Left ventricle myocardium inferior (tissue), 1 donor: ENCODE results near the gene DUSP2. TPM values are rescaled to one million over a fixed set of nuclear protein-coding genes. Genes with fewer than 3 reads are reported as not detected.

Source experiments
- DNase-seq: peaks from one replicate; pipeline ENCODE4 v3.0.0-alpha.2; 2020
- H3K27ac ChIP-seq: fragments of 200-600 bp; replicated peaks from 2 replicates; pipeline ENCODE4 v1.8.0; 2021
- H3K27me3 ChIP-seq: fragments of 200-600 bp; 2 replicates; pipeline ENCODE4 v1.8.0; 2021; ENCODE audit warnings: low read depth
- H3K36me3 ChIP-seq: fragments of 200-600 bp; 2 replicates; pipeline ENCODE4 v1.8.0; 2021
- H3K4me1 ChIP-seq: fragments of 200-600 bp; 2 replicates; pipeline ENCODE4 v1.8.0; 2021
- H3K4me3 ChIP-seq: fragments of 200-600 bp; 2 replicates; pipeline ENCODE4 v1.8.0; 2021; ENCODE audit warnings: mild to moderate bottlenecking, moderate library complexity
- H3K9me3 ChIP-seq: fragments of 200-600 bp; replicated peaks from 2 replicates; pipeline ENCODE4 v1.8.0; 2021
- intact Hi-C: fragments of 100-400 bp; cut with micrococcal nuclease; formaldehyde crosslinking; loops from one replicate; pipeline ENCODE4 v1.11.0; 2022
- long read RNA-seq: library from polyadenylated mRNA; unstranded; transcript quantifications from one replicate; pipeline ENCODE4 v2.0.0, GENCODE V29; 2021
- total RNA-seq: library from RNA; stranded (reverse); fragmentation: NEBNext Ultra II Directional; extraction: Animal tissue kit (Norgen Biotek cat#: 25700); gene quantifications from one replicate; pipeline ENCODE4 v1.2.1, GENCODE V29; 2021
- TF ChIP-seq, protein P1 (sequence below): fragments of 200-600 bp; IDR thresholded peaks from 2 replicates; pipeline ENCODE4 v1.8.0; 2021; ENCODE audit warnings: antibody characterized with exemption, mild to moderate bottlenecking, borderline replicate concordance
- donor health status: DM: no; HTN: yes; CAD: no; lungs with severe emphysema.

The DUSP2 gene, protein sequence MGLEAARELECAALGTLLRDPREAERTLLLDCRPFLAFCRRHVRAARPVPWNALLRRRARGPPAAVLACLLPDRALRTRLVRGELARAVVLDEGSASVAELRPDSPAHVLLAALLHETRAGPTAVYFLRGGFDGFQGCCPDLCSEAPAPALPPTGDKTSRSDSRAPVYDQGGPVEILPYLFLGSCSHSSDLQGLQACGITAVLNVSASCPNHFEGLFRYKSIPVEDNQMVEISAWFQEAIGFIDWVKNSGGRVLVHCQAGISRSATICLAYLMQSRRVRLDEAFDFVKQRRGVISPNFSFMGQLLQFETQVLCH
- 0.82 TPM for total RNA-seq
- long read RNA-seq, partial matches to known transcripts = 0 of 4 reads
- long read RNA-seq, other reads (novel, unspliced or antisense) = 0 of 4 reads

DNA sequence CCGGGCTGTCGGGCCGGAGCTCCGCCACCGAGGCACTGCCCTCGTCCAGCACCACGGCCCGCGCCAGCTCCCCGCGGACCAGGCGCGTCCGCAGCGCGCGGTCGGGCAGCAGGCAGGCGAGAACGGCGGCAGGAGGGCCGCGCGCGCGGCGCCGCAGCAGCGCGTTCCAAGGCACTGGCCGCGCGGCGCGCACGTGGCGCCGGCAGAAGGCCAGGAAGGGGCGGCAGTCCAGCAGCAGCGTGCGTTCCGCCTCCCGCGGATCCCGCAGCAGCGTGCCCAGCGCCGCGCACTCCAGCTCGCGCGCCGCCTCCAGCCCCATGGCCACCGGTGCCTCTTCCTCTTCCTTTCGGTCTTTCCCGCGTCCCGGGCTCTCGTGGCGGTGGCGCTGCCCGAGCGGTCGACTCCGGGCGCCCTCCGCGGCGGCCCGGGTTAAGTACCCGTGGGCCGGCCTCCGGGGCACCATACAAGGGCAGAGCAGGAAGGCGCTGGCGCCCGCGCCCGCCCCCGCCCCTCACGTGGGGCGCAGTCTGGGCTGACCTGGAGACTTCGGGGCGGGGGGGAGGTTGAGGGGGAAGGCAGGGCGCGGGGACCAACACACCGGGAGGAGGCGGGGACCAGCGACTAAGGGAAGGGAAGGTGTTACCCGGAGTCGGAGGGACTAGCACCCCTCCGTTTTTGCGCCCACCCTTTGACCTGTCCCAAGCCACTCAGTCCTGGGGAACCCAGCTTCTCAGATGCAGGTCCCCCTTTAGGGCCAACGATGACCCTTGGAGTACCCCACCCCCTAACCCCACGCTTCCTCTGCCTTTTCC is at the start of gene DUSP2:
TSS of gene DUSP2 (minus strand) at position 405 of the 812 bp plus-strand sequence. CDS start at position 319, 86 bp downstream.
- TF ChIP-seq, protein P1, sequence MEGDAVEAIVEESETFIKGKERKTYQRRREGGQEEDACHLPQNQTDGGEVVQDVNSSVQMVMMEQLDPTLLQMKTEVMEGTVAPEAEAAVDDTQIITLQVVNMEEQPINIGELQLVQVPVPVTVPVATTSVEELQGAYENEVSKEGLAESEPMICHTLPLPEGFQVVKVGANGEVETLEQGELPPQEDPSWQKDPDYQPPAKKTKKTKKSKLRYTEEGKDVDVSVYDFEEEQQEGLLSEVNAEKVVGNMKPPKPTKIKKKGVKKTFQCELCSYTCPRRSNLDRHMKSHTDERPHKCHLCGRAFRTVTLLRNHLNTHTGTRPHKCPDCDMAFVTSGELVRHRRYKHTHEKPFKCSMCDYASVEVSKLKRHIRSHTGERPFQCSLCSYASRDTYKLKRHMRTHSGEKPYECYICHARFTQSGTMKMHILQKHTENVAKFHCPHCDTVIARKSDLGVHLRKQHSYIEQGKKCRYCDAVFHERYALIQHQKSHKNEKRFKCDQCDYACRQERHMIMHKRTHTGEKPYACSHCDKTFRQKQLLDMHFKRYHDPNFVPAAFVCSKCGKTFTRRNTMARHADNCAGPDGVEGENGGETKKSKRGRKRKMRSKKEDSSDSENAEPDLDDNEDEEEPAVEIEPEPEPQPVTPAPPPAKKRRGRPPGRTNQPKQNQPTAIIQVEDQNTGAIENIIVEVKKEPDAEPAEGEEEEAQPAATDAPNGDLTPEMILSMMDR = no peak
- H3K4me3 ChIP-seq = peak within 1 kb of the TSS; percentile 65
- peak within 1 kb of the TSS; percentile 43 for H3K27ac ChIP-seq
- no peaks in the 10 kb centered on the region for H3K9me3 ChIP-seq
- intact Hi-C loops = no loop called here
- no peaks in the 10 kb centered on the region for H3K36me3 ChIP-seq
- DNase-seq = peak; percentile 74
- peaks cover 20% of the 10 kb centered on the region for H3K27me3 ChIP-seq
- H3K4me1 ChIP-seq = peaks cover 46% of the 10 kb centered on the region

DNA sequence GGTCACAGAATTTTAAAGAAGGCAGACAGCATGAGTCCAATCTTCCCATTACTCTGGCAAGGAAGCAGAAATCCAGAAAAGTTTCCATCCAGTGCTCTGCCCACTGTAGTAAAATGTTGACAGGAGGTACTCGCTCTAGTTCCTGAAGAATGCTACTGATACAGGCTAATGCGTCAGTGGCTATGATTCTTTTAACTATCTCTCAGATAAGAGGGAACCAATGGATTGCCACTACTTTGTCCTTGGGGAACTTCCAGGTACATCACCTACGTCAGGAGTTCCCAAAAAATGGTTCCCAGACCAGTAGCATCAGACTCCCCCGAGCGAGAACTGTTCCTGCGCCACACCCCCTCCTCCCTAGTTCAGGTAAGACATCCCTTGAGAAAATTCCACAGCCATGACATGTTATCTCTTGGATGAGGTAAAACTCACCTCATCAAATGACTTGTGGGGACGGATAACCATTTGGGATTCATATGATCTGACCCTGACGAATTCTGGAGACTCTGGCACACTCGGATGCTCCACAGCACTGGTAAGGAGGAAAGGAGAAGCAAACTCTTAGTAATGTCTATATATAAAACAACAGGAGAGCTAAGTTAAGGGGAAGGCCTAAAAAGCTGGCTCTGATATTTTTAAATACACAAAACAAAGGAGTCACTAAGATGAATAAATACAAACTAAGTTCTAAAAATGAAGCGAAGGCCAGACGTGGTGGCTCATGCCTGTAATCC is 46.9 kb upstream of the DUSP2 start:
- intact Hi-C loops = no loop called here
- Histone ChIP-seq H3K27ac (peak overlapping the region; percentile 70), H3K36me3 (peaks cover 80% of the 10 kb centered on the region)

DNA sequence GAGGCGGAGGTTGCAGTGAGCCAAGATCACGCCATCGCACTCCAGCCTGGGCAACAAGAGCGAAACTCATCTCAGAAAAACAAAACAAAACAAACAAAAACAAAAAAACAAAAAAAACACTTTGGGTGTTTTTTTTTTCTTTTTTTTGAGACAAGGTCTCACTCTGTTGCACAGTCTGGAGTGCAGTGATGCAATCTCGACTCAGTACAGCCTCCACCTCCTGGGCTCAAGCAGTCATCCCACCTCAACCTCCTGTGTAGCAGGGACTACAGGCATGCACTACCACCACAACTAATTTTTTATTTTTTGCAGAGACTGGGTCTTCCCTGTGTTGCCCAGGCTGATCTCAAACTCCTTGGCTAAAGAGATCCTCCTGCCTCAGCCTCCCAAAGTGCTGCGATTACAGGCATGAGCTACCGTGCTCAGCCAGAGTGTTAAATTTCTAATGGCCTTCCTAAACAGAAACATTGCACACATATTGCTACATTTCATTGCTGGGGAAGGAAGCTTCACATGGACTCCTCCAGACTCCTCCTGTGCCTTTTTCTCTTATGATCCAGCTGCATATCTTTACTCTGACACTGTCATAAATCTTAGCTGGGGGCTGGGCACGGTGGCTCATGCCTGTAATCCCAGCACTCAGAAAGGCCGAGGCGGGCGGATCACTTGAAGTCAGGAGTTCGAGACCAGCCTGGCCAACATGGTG is 43.7 kb upstream of the DUSP2 start:
- TF ChIP-seq, protein P1 = no peak
- Histone ChIP-seq H3K4me3 (no peak overlapping the region), H3K9me3 (no peaks in the 10 kb centered on the region), H3K27me3 (no peaks in the 10 kb centered on the region), H3K36me3 (peaks cover 99% of the 10 kb centered on the region), H3K4me1 (peaks cover 88% of the 10 kb centered on the region), H3K27ac (peak overlapping the region; percentile 79)
- DNase-seq = no peak
- intact Hi-C loops = no loop called here

More for the DNA sequence above, 46.9 kb upstream of the DUSP2 start:
- H3K4me1 ChIP-seq = peaks cover 91% of the 10 kb centered on the region
- H3K27me3 ChIP-seq = no peaks in the 10 kb centered on the region
- H3K9me3 ChIP-seq = no peaks in the 10 kb centered on the region
- no peak for DNase-seq
- H3K4me3 ChIP-seq = no peak overlapping the region
- TF ChIP-seq, protein P1 = no peak

DNA sequence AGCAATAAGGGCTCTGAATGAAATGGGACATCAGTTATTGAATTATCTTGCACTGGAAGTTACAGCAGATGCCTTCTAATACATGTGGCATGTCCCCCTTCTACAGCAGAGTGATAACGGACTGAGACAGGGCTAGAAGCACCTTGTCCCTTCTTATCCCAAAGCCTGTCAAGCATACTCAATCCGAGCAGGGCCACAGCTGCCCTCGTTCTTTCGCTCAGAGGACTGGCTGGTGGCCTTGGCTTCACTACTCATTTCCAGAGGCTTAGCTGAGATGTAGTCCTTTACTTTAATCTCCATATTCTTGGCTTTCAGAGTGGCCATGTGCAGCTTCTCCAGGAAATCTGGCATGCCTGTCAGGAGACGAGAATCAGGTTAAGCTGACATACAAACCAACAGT is 41.3 kb upstream of the DUSP2 start:
- intact Hi-C loops = no loop called here
- Histone ChIP-seq H3K27me3 (no peaks in the 10 kb centered on the region), H3K4me3 (no peak overlapping the region), H3K4me1 (peaks cover 64% of the 10 kb centered on the region), H3K9me3 (no peaks in the 10 kb centered on the region), H3K27ac (peak overlapping the region; percentile 79), H3K36me3 (peaks cover 79% of the 10 kb centered on the region)
- no peak for DNase-seq
- TF ChIP-seq, protein P1 = no peak

DNA sequence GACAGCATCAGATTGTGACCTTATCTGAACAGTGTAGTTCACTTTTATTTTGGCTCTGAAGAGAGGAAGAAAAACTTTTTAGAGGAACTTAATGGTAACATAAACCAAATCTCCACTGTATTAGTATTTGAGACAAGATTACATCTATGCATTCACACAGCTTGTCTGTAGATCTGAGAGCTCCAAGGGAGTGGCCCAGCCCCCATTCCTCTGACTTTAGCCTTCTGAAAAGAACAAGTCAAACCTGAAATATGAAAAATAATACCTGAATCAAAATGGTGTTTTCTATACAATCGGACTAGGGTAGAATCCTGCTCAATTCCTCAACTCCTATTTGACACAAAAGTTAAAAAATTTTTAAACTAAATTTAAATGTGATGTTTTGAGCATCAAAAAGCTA is 40.3 kb upstream of the DUSP2 start:
- Histone ChIP-seq H3K9me3 (no peaks in the 10 kb centered on the region), H3K27me3 (no peaks in the 10 kb centered on the region), H3K36me3 (peaks cover 69% of the 10 kb centered on the region), H3K27ac (peak overlapping the region; percentile 79), H3K4me3 (no peak overlapping the region), H3K4me1 (peaks cover 54% of the 10 kb centered on the region)
- TF ChIP-seq, protein P1 = no peak
- no peak for DNase-seq
- intact Hi-C loops = no loop called here
